CD4-positive, alpha-beta T cell treated with Interleukin-15 for 1 hour (primary cell): Measurements from ENCODE around the gene ZNF33A.
A peak's percentile ranks its signal among the peaks of the same experiment; 100 is the strongest.
"Not testable (repeated sequence)": the region's sequence is repeated elsewhere in the genome, so short reads cannot be mapped to it uniquely, and the experiment has no call there.

Experiments
- DNase-seq: peaks from one replicate; pipeline ENCODE4 v3.0.0-alpha.2; 2020

ZNF33A gene

DNA sequence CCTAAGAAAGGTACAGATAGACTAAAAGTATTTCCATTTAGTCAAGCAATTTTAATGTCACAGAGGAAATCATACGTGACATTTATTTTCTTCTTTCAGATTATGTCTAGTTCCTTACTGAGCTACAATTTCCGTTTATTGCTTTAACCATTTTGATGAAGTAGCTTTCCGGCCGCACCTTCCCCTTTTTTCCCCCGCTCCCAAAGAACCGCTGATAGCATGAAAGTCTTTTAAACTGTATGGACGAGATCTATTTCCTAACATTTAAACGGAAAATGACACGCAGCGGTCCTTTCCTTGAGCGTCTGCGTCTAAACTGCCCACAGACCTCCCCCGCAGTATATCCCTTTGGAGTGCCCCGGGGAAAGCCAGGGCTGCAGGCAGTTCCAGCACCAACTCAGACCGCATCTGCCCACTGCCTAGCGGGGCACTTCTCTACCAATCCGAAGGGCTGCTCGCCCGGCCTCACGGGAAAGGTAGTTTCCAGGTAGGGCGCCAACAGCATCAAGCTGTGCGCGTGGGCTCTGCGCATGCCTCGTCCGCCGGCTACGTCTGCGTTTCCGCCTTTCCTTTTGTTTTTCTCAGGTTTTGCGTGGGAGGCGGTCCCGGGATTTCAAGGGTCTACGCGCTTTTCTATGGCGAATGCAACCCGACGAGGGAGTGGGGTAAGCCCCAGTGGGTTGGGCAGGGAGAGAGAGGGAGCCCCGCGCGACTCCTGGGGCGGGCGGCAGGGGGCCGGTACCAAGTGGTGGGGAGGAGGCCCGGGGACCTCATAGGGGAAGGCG, at the start of gene ZNF33A:
Gene ZNF33A (plus strand): TSS at position 557 of the 785 bp plus-strand sequence. CDS start 1,667 bp downstream, outside the sequence.
- peak; percentile 93 for DNase-seq

DNA sequence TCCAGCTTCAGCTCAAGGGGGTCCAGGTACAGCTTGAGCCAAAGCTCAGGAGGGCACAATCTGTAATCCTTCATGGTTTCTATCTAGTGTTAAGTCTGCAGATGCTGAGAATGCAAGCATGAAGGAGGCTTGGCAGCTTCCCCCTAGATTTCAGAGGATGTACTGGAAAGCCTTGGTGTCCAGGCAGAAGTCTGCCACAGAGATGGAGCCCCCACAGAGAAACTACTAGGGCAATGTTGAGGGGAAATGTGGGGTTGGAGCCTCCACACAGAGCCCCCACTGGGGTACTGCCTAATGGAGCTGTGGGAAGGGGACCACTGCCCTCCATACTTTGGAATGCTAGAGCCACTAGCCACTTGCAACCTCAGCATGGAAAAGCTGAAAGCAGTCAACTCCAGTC, 45.5 kb upstream of the ZNF33A start:
- DNase-seq: no peak

DNA sequence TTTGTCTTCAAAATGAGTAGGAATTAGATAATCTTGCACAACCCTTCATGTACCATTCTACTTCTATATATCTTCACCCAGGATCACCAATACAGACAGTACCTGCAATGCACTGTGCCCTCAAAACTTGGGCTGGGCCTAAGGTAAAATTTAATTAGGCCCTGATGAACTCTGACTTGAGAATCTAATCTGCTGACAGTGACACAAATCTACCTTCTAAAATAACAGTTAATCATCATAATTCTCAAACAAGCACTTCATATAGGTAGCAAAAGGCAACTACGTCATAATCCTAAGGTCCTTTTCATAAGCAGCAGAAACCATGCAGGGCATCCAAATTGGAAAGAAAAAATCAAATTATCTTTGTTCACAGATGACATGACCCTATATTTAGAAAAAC, 38.1 kb upstream of the ZNF33A start:
- no peak for DNase-seq

DNA sequence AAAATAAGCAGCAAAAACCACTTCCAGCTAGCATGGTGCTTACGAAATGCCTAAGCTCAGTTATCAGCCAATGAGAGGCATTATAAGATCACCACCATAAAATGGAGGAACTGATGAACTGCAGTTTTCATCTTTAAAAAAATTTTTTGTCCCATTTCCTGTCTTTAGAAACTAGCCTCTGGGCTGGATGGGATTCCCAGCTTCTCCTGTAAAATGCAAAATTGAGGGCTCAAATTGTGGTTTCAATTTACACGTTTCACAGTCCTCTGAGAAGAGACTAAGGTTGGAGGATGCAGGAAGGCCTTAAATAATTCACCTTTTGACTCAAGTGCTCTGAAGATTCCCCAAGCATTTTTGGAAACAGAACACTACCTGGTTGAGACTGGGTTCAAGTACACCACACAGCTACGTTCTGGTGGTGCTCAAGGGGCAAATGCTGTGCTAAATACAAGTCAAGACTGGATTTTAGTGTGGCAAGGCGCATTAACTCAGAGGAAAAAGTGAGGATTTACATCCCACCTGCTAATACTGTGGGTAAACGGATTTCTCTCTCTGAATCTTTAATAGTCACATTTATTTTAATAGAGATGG, 35.0 kb upstream of the ZNF33A start:
- no peak for DNase-seq

DNA sequence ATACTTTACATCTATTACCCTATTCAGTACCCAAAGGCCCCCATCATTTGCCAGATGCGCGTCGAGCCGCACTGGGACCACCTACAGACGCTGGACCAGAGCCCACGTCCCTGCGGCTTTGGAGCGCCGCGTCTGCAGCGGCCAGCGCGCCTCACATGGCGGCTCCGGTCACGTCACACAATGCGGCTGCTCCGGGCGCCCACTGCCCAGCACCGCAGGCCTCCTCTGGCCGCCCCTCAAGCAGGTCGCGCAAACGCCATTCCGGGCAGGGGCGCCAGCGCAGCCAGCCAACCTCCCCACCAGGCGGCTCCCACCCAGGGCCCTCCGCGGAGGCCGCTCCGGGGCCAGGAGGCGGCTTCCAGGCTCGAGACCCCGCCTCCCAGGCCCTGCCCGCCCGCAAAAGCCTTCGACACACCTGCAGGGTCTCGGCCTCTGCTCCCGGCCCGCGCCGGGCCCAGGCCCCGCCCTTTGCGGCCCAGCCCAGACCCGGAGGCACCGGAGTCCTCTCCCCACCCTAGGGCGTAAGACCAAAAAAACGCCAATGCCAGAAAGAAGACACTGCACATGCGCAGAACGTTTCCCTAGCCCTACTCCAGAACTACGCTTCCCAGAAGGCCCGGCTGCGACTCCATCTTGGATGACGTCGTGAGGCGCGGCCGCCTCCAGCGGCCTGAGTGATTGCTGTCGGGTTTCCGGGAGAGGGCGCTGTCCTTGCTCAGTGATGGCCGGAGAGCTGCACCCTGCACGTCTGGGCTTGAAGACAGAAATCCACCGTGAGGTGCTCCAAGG, 34.2 kb upstream of the ZNF33A start, which contains the start of gene ZNF25:
Gene ZNF25 (minus strand): TSS at position 557 of the 789 bp plus-strand sequence. CDS start 4,925 bp downstream, outside the sequence.
- DNase-seq: peak; percentile 99

DNA sequence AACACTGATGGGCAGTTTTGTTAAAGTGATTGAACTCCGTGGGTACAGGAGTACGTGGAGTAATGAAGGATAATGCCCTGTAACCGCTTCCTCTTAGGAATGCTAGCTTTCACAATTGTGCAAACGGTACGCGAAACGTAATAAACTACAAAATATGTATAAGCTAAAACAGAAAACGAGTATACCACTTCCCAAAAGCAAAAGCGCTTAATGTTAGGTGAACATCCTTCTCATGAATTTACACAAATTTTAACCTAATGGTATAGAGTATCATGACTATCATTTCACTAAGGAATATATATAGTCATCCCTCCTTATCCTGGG, 33.6 kb upstream of the ZNF33A start:
- DNase-seq: no peak

DNA sequence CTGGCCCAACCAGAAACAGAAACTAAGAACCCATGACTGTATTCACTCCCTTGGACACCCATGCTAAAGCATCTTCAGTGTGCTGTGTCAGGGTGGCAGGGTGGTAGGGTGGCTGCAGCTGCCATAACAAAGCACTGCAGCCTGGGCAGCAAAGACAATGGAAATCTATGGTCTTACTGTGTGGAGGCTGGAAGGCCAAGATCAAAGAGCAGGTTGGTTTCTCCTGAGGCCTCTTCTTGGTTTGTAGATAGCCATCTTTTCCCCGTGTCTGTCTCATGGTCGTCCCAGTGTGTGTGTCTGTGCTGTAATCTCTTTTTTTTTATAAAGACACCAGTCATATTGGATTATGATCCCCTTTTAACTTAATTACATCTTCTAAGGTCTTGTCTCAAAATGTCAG, 18.8 kb upstream of the ZNF33A start:
- no peak for DNase-seq

DNA sequence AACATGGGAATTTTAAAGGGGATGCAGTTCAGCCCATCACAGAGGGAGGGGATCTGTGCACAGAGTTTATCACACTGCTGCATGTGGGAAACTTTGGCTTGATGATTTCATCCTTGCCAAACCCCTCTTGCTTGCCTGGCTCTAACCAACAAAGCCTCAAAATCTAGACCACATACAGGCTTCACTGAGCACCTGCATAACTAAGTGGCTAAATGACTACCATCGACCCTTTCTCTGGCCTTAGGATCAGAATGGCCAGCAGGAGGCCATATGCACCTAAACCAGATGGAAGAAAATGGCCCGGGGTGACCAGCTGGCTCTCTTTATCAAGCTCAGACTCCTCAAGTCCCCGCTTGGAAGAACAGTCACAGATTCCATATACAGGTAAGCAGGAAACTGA, 18.4 kb upstream of the ZNF33A start:
- no peak for DNase-seq

DNA sequence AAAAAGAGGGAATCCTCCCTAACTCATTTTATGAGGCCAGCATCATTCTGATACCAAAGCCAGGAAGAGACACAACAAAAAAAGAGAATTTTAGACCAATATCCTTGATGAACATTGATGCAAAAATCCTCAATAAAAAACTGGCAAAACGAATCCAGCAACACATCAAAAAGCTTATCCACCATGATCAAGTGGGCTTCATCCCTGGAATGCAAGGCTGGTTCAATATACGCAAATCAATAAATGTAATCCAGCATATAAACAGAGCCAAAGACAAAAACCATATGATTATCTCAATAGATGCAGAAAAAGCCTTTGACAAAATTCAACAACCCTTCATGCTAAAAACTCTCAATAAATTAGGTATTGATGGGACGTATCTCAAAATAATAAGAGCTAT, 11.6 kb upstream of the ZNF33A start:
- DNase-seq: not testable (repeated sequence)

DNA sequence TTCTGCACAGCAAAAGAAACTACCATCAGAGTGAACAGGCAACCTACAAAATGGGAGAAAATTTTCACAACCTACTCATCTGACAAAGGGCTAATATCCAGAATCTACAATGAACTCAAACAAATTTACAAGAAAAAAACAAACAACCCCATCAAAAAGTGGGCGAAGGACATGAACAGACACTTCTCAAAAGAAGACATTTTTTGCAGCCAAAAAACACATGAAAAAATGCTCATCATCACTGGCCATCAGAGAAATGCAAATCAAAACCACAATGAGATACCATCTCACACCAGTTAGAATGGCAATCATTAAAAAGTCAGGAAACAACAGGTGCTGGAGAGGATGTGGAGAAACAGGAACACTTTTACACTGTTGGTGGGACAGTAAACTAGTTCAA, 10.0 kb upstream of the ZNF33A start:
- not testable (repeated sequence) for DNase-seq

DNA sequence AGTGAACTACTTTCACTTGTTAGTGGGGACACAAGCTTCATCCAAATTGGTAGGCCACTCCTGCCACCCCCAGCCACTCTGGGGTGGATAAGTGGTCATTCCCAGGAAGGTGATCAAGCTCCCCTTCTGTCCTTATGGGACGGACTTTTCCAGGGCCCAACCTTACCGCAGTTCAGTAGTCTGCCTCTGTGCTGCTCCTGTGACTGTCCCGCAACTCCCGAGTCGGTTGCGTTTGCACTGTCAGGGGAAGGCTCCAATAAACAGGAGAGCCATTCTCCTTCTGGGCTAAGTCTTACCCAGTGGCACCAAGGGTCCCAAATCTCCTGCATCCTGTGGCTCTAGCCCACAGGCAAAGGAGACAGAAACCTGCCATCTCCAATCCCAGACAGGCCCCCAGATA, 7.4 kb upstream of the ZNF33A start:
- no peak for DNase-seq

DNA sequence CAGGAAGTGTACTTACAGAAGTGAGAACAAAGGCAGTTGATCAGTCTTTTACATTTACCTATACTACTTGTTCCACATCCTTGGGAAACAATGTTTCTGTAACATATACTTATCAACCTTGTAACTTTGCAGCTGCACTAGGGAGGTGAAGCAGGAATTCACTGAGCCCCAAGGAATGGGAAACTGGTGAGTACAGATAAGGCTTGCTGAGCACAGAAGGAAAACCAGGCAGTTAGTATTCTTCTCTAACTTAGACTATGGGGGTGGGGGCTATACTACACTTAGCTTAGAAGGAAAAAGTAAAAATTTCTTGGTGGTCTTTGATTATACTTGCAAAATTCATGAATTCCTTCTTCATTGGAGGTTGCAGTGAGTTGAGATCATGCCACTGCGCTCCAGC, 6.9 kb upstream of the ZNF33A start:
- DNase-seq: no peak

DNA sequence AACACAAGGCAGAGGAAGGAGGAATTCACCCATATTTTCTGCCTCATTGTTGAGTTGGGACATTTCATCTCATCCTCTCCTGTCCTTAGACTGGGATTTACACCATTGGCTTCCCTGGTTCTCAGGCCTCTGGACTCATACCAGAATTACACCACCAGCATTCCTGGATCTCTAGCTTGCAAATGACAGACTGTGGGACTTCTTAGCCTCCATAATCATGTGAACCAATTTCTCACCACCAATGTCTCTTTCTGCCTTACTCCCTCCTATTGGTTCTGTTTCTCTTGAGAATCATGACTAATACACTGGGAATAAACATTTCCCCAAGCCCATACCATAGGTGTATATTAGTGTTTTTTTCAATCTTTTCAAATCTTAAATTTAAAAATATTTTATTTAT, 2.9 kb upstream of the ZNF33A start:
- DNase-seq: no peak

DNA sequence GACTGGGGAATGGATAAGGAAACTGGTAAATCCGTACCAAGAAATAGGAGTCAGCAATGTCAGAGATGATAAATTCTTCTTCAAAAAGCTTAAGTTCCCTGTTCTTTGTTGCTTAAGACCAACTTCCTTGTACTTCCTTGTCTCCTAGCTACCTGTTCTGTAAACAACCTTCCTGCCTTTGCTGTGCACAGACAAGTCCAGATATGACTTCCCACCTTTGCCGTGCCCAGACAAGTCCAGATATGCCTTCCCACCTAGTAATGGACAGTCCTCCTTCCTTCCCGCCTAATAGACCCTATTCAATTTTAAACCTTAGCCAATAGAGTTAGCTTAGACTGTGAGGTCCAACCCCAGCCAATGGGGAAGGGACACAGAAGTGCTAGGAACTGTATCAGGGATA, 2.5 kb upstream of the ZNF33A start:
- no peak for DNase-seq

DNA sequence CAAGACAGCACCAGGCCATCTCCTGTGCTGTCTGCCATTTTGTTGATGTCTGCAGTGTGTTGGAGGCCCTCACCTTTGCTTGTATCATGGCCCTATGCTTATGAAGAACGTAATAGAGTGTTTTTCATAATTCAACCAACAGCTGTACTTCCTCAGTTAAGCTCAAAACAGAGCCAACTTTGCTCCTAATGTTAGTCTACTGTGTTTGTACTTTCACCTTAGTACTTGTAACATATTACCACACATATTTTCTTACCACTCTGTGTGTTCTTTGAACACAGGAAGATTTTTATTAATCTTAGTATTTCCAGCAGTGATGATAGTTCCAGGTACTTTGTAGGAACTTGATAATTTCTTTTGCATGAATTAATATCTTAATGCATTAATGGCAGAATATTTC, 5.9 kb downstream of the ZNF33A start:
- DNase-seq: no peak

DNA sequence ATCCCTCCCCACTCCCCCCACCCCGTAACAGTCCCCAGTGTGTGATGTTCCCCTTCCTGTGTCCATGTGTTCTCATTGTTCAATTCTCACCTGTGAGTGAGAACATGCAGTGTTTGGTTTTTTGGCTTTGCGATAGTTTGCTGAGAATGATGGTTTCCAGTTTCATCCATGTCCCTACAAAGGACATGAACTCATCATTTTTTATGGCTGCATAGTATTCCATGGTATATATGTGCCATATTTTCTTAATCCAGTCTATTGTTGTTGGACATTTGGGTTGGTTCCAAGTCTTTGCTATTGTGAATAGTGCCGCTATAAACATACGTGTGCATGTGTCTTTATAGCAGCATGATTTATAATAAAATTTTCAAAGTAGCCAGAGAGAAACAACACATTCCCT, 8.6 kb downstream of the ZNF33A start:
- not testable (repeated sequence) for DNase-seq

DNA sequence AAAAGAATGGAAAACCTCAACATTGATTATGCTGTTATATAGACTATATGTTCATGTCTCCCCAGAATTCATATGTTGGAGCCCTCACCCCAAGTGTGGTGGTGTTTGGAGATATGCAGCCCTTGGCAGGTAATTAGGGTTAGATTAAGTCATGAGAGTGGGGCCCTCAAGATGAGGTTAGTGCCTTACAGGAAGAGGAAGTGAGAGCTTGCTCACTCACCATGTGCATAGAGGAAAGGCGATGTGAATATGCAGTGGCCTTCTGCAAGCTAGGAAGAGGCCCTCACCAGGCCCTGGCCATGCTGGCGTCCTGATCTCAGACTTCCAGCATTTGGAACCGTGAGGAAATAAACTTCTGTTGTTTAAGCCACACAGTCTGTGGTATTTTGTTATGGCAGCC, 14.8 kb downstream of the ZNF33A start:
- DNase-seq: no peak

DNA sequence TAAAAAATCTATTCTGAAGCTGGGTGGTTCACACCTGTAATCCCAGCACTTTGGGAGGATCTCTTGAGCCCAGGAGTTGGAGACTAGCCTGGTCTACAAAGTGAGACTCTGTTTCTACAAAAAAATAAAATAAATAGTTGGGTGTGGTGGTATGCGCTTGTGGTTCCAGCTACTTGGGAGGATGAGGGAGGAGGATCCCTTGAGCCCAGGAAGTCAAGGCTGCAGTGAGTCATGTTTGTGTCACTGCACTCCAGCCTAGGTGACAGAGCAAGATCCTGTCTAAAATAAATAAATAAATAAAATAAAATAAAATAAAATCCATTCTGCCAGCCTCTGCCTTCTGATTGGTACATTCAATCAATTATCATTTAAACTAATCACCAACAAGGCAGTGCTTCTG, 17.5 kb downstream of the ZNF33A start:
- no peak for DNase-seq

DNA sequence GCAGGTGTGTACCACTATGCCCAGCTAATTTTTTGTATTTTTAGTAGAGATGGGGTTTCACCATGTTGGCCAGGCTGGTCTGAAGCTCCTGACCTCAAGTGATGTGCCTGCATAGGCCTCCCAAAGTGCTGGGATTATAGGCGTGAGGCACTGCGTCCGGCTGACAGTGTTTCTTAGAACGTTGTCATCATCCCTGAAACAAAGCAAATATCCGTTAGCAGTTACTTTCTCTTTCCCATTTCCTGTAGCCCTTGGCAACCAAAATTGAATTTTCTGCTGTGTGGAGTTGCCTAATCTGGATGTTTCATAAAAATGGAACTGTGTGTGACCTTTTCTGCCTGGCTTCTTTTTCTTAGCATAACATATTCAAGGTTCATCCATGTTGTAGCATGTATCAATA, 22.4 kb downstream of the ZNF33A start:
- no peak for DNase-seq

DNA sequence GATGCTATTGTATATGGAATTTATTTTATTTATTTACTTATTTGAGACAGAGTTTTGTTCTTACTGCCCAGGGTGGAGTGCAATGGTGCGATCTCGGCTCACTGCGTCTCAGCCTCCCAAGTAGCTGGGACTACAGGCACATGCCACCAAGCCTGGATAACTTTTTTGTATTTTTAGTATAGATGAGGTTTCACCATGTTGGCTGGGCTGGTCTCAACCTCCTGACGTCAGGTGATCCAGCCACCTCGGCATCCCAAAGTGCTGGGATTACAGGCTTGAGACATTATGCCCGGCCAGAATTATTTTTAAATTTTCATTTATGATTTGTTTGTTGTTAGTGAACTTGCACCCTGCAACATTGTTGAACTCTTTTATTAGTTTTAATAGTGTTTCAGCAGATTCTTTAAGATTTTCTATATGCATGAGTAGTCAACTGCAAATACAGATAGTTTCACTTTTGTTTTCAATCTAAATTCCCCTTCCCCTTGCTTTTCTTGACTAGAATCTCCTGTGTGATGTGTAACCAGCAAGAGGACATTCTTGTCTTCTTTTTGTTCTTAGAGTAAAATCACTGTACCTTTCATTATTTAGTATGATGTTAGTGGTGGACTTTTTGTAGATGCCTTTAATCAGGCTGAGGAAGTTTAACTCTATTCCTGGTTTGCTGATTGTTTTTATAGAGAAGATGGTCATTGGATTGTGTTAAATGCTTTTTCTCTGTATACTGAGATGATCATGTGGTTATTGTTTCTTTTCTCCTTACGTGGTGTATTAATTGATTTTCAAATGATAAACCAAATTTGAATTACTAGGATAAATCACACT, 27.8 kb downstream of the ZNF33A start:
- no peak for DNase-seq

DNA sequence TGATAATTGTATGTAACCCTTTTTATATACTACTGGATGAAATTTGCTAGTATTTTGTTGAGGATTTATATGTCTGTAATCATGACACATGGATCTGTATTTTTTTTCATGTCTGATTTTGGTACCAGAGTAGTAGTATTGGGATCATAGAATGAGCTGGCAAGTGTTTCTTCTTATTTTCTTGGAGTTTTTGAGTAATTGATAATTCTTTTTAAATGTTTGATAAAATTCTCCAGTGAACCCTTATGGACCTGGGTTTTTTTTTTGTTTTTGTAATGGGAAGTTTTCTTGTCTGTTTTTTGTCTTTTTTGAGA, 28.4 kb downstream of the ZNF33A start:
- no peak for DNase-seq

DNA sequence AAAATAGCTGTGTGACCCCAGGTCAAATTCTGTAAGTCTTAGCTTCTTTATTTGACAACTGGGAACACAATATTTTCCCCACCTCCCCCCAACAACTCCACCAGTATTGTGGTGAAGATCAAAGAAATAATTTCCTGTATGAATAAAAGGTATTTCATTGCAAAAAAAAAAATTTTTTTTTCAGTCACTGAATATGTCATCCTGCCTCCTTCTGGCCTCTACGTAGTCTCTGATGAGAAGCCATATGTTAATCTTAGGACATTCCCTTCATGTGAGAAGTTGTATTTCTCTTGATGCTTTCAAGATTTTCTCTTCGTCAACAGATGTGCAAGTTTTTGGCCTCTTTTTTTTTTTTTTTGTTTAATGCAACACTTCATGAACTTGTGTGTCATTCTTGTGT, 33.0 kb downstream of the ZNF33A start:
- DNase-seq: no peak

DNA sequence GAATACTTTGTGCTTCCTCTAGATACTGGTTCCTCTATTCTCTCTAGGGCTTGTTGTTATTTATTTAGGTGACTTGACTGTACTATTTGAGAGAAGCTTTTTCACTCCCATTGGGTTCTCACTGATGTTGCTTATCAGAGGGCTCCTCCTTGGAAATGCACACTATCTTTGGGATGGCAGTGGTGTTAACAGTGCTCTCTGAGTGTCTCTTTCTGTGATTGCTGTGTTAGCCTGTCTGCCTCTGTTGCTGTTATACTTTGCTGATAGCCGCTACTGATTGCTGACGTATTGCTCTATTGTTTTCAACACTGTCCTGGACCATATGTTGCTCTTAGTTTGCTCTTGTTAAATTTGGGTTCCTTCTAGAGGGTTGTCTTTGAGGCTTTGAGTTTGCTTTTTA, 34.7 kb downstream of the ZNF33A start:
- DNase-seq: no peak
